Measurements from ENCODE around the gene ATP2B1.

DNA sequence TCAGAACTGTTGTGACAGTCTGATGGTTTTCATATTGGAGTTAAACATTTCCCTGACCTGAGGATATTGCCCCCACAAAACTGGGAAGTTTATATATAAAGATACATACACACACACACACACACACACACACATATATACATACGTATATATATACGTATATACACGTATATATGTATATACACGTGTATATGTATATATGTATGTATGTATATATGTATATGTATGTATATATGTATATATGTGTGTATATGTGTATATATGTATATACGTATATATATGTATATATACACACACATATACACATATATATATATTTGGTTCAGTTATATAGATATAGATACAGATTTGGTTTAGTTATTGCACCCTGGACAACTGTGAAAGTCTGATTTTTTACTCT, 65.7 kb downstream of the ATP2B1 start:
- TF ChIP-seq TAF1 (IDR thresholded peaks at IDR 0.05; ENCODE audit: low read depth, low read length) (no peak), POLR2A (IDR thresholded peaks at IDR 0.05; ENCODE audit: low read depth, low read length) (no peak)

Measured in GM12891 (cell line).